ENCODE results near the gene PTPRG. TPM values are rescaled to one million over a fixed set of nuclear protein-coding genes. Genes with fewer than 3 reads are reported as not detected.

PTPRG gene
- total and polyA plus RNA-seq, 2 experiments from 2014 or later, result 11.5 to 39.6 TPM

GRCh38 chr3:61650719-61651410 lies 89.5 kb downstream of the PTPRG start:
- H3F3A ChIP-seq (ENCODE audit: insufficient read depth), result no peaks in the 10 kb centered on the region

GRCh38 chr3:61657689-61658088 lies 96.3 kb downstream of the PTPRG start:
- Histone ChIP-seq H3K9me3 (ENCODE audit: low read depth) (no peaks in the 10 kb centered on the region), H3K27ac (no peak overlapping the region), H3K9ac (no peak overlapping the region), H3F3A (ENCODE audit: insufficient read depth) (no peaks in the 10 kb centered on the region), H4K20me1 (ENCODE audit: insufficient read depth) (no peaks in the 10 kb centered on the region), H3K79me2 (ENCODE audit: insufficient read depth) (peaks cover 84% of the 10 kb centered on the region), H3K4me1 (ENCODE audit: insufficient read depth) (no peaks in the 10 kb centered on the region), H3K36me3 (ENCODE audit: low read depth) (no peaks in the 10 kb centered on the region), H3K4me2 (ENCODE audit: unreplicated experiment) (no peak overlapping the region), H2AFZ (no peak overlapping the region), H3K4me3 (no peak overlapping the region), H3K9me2 (ENCODE audit: insufficient read depth) (no peaks in the 10 kb centered on the region), H3K27me3 (replicated peaks; ENCODE audit: insufficient read depth) (no peaks in the 10 kb centered on the region)
- TF ChIP-seq EZH2phosphoT487 (IDR thresholded peaks at IDR 0.05; ENCODE audit: insufficient read depth, low read depth), result no peak
- no peak for TF ChIP-seq EZH2 (IDR thresholded peaks at IDR 0.05; ENCODE audit: insufficient read depth, poor library complexity, severe bottlenecking)
- in situ Hi-C loops (cut with MboI), result no loop called here
- WGBS, 2 experiments (ENCODE audit: low coverage in 1 of 2, low lambda C conversion rate in 2 of 2, missing lambda C conversion rate in 2 of 2), result 58 to 62% methylated on average over 4 of the region's 4 CpGs
- no peak for DNase-seq

More at GRCh38 chr3:61650719-61651410, 89.5 kb downstream of the PTPRG start:
- Histone ChIP-seq H3K4me1 (ENCODE audit: insufficient read depth) (peaks cover 11% of the 10 kb centered on the region), H3K9ac (no peak overlapping the region), H3K9me2 (ENCODE audit: insufficient read depth) (no peaks in the 10 kb centered on the region; the same call in 1 of the 2 replicates), H3K36me3 (ENCODE audit: low read depth) (no peaks in the 10 kb centered on the region), H4K20me1 (ENCODE audit: insufficient read depth) (peaks cover 4% of the 10 kb centered on the region), H3K79me2 (ENCODE audit: insufficient read depth) (peaks cover 78% of the 10 kb centered on the region), H3K4me3 (no peak overlapping the region), H3K27ac (no peak overlapping the region), H3K4me2 (ENCODE audit: unreplicated experiment) (peak overlapping the region; percentile 13), H2AFZ (no peak overlapping the region), H3K9me3 (ENCODE audit: low read depth) (no peaks in the 10 kb centered on the region), H3K27me3 (replicated peaks; ENCODE audit: insufficient read depth) (no peaks in the 10 kb centered on the region)
- no peak for DNase-seq
- 41 to 46% methylated on average over 4 of the region's 4 CpGs for WGBS, 2 experiments (ENCODE audit: low coverage in 1 of 2, low lambda C conversion rate in 2 of 2, missing lambda C conversion rate in 2 of 2)
- in situ Hi-C loops (cut with MboI), result no loop called here
- TF ChIP-seq EZH2 (IDR thresholded peaks at IDR 0.05; ENCODE audit: insufficient read depth, poor library complexity, severe bottlenecking) (no peak), EZH2phosphoT487 (IDR thresholded peaks at IDR 0.05; ENCODE audit: insufficient read depth, low read depth) (no peak)

- no peaks in the 10 kb centered on the region for H3K27me3 ChIP-seq (replicated peaks; ENCODE audit: insufficient read depth)
- WGBS, 2 experiments (ENCODE audit: low coverage in 1 of 2, low lambda C conversion rate in 2 of 2, missing lambda C conversion rate in 2 of 2), result 98% methylated on average over 8 of the region's 8 CpGs
- H3K4me2 ChIP-seq (ENCODE audit: unreplicated experiment), result no peak overlapping the region
- no peaks in the 10 kb centered on the region for H3K36me3 ChIP-seq (ENCODE audit: low read depth)
- H3K9me2 ChIP-seq (ENCODE audit: insufficient read depth), result no peaks in the 10 kb centered on the region
- no peak for DNase-seq
- peaks cover 86% of the 10 kb centered on the region for H3K79me2 ChIP-seq (ENCODE audit: insufficient read depth)
- H3K27ac ChIP-seq, result no peak overlapping the region
- H2AFZ ChIP-seq, result no peak overlapping the region
- no peak overlapping the region for H3K4me3 ChIP-seq
- peaks cover 9% of the 10 kb centered on the region for H3F3A ChIP-seq (ENCODE audit: insufficient read depth)
- H3K4me1 ChIP-seq (ENCODE audit: insufficient read depth), result peaks cover 14% of the 10 kb centered on the region
- no peak for TF ChIP-seq EZH2phosphoT487 (IDR thresholded peaks at IDR 0.05; ENCODE audit: insufficient read depth, low read depth)
- TF ChIP-seq EZH2 (IDR thresholded peaks at IDR 0.05; ENCODE audit: insufficient read depth, poor library complexity, severe bottlenecking), result no peak
- no peaks in the 10 kb centered on the region for H4K20me1 ChIP-seq (ENCODE audit: insufficient read depth)
- in situ Hi-C loops (cut with MboI), result no loop called here
- H3K9me3 ChIP-seq (ENCODE audit: low read depth), result no peaks in the 10 kb centered on the region
- no peak overlapping the region for H3K9ac ChIP-seq
Measured at GRCh38 chr3:61662861-61663260, 101.5 kb downstream of the PTPRG start.

GRCh38 chr3:61663356-61664104 lies 102.2 kb downstream of the PTPRG start:
- no peak for DNase-seq
- Histone ChIP-seq H4K20me1 (ENCODE audit: insufficient read depth) (no peaks in the 10 kb centered on the region), H3F3A (ENCODE audit: insufficient read depth) (peaks cover 9% of the 10 kb centered on the region), H3K4me3 (peak overlapping the region; percentile 77), H3K4me1 (ENCODE audit: insufficient read depth) (peaks cover 14% of the 10 kb centered on the region), H2AFZ (no peak overlapping the region), H3K4me2 (ENCODE audit: unreplicated experiment) (peak overlapping the region; percentile 91), H3K9me2 (ENCODE audit: insufficient read depth) (no peaks in the 10 kb centered on the region), H3K9ac (peak overlapping the region; percentile 69), H3K27me3 (replicated peaks; ENCODE audit: insufficient read depth) (no peaks in the 10 kb centered on the region), H3K36me3 (ENCODE audit: low read depth) (no peaks in the 10 kb centered on the region), H3K9me3 (ENCODE audit: low read depth) (no peaks in the 10 kb centered on the region), H3K27ac (peak overlapping the region; percentile 80), H3K79me2 (ENCODE audit: insufficient read depth) (peaks cover 86% of the 10 kb centered on the region)
- TF ChIP-seq EZH2phosphoT487 (IDR thresholded peaks at IDR 0.05; ENCODE audit: insufficient read depth, low read depth) (no peak), EZH2 (IDR thresholded peaks at IDR 0.05; ENCODE audit: insufficient read depth, poor library complexity, severe bottlenecking) (no peak)
- in situ Hi-C loops (cut with MboI), result no loop called here
- WGBS, 2 experiments (ENCODE audit: low coverage in 1 of 2, low lambda C conversion rate in 2 of 2, missing lambda C conversion rate in 2 of 2), result 37 to 42% methylated on average over 8 of the region's 8 CpGs

Measured in GM23248 (cell line).